ENCODE data around the gene NSDHL. TPM values are rescaled to one million over a fixed set of nuclear protein-coding genes. Genes with fewer than 3 reads are reported as not detected.

The NSDHL gene
- total and polyA plus RNA-seq, 2 experiments from 2014 or later, result 46.2 to 62.9 TPM

GRCh38 chrX:152810403-152810802 lies 20.5 kb upstream of the NSDHL start:
- no peak for TF ChIP-seq CTCF (IDR thresholded peaks at IDR 0.05; ENCODE audit: poor library complexity)
- no peak for TF ChIP-seq EZH2phosphoT487 (IDR thresholded peaks at IDR 0.05; ENCODE audit: low read depth, severe bottlenecking, unreplicated experiment)
- TF ChIP-seq EZH2 (IDR thresholded peaks at IDR 0.05; ENCODE audit: borderline replicate concordance), result no peak
- 62% methylated on average over 4 of the region's 4 CpGs for WGBS (ENCODE audit: low lambda C conversion rate, missing lambda C conversion rate)
- no peaks in the 10 kb centered on the region for H3K79me2 ChIP-seq
- H3K27me3 ChIP-seq, result no peaks in the 10 kb centered on the region
- no peaks in the 10 kb centered on the region for H3K36me3 ChIP-seq (replicated peaks; ENCODE audit: insufficient read depth, low read depth)
- H3K4me1 ChIP-seq (ENCODE audit: insufficient read depth), result peaks cover 6% of the 10 kb centered on the region
- no peak overlapping the region for H2AFZ ChIP-seq
- H3K4me3 ChIP-seq, result no peak overlapping the region
- no peaks in the 10 kb centered on the region for H4K20me1 ChIP-seq (ENCODE audit: insufficient read depth, poor library complexity, severe bottlenecking)
- no peaks in the 10 kb centered on the region for H3K9me3 ChIP-seq (ENCODE audit: low read depth)
- DNase-seq (ENCODE audit: low spot score), result no peak
- no peaks in the 10 kb centered on the region for H3K9me2 ChIP-seq (replicated peaks; ENCODE audit: insufficient read depth)
- H3K27ac ChIP-seq, result no peak overlapping the region
- H3K4me2 ChIP-seq, result no peak overlapping the region

- no peaks in the 10 kb centered on the region for H3K9me2 ChIP-seq (replicated peaks; ENCODE audit: insufficient read depth)
- no peaks in the 10 kb centered on the region for H4K20me1 ChIP-seq (ENCODE audit: insufficient read depth, poor library complexity, severe bottlenecking)
- H3K36me3 ChIP-seq (replicated peaks; ENCODE audit: insufficient read depth, low read depth), result no peaks in the 10 kb centered on the region
- H3K9me3 ChIP-seq (ENCODE audit: low read depth), result no peaks in the 10 kb centered on the region
- no peaks in the 10 kb centered on the region for H3K79me2 ChIP-seq
- no peak overlapping the region for H3K4me3 ChIP-seq
- TF ChIP-seq CTCF (IDR thresholded peaks at IDR 0.05; ENCODE audit: poor library complexity) (no peak), EZH2 (IDR thresholded peaks at IDR 0.05; ENCODE audit: borderline replicate concordance) (no peak), EZH2phosphoT487 (IDR thresholded peaks at IDR 0.05; ENCODE audit: low read depth, severe bottlenecking, unreplicated experiment) (no peak)
- H3K4me1 ChIP-seq (ENCODE audit: insufficient read depth), result peaks cover 6% of the 10 kb centered on the region
- 40% methylated on average over 5 of the region's 5 CpGs for WGBS (ENCODE audit: low lambda C conversion rate, missing lambda C conversion rate)
- no peak for DNase-seq (ENCODE audit: low spot score)
- peak overlapping the region; percentile 52 for H3K4me2 ChIP-seq
- no peak overlapping the region for H3K27ac ChIP-seq
- no peaks in the 10 kb centered on the region for H3K27me3 ChIP-seq
- H2AFZ ChIP-seq, result no peak overlapping the region
These were observed 17.7 kb upstream of the NSDHL start for GRCh38 chrX:152813206-152813605.

- peak overlapping the region; percentile 52 for H3K4me2 ChIP-seq
- no peaks in the 10 kb centered on the region for H3K9me2 ChIP-seq (replicated peaks; ENCODE audit: insufficient read depth)
- WGBS (ENCODE audit: low lambda C conversion rate, missing lambda C conversion rate), result 72% methylated on average over 5 of the region's 5 CpGs
- no peak for DNase-seq (ENCODE audit: low spot score)
- no peak overlapping the region for H3K27ac ChIP-seq
- no peaks in the 10 kb centered on the region for H3K27me3 ChIP-seq
- H3K4me1 ChIP-seq (ENCODE audit: insufficient read depth), result peaks cover 6% of the 10 kb centered on the region
- H4K20me1 ChIP-seq (ENCODE audit: insufficient read depth, poor library complexity, severe bottlenecking), result no peaks in the 10 kb centered on the region
- no peaks in the 10 kb centered on the region for H3K9me3 ChIP-seq (ENCODE audit: low read depth)
- no peak for TF ChIP-seq EZH2 (IDR thresholded peaks at IDR 0.05; ENCODE audit: borderline replicate concordance)
- no peak for TF ChIP-seq EZH2phosphoT487 (IDR thresholded peaks at IDR 0.05; ENCODE audit: low read depth, severe bottlenecking, unreplicated experiment)
- TF ChIP-seq CTCF (IDR thresholded peaks at IDR 0.05; ENCODE audit: poor library complexity), result no peak
- H3K36me3 ChIP-seq (replicated peaks; ENCODE audit: insufficient read depth, low read depth), result no peaks in the 10 kb centered on the region
- no peak overlapping the region for H3K4me3 ChIP-seq
- no peak overlapping the region for H2AFZ ChIP-seq
- no peaks in the 10 kb centered on the region for H3K79me2 ChIP-seq
These were observed 16.8 kb upstream of the NSDHL start for GRCh38 chrX:152814048-152814447.

Measured in hepatocyte (in vitro differentiated cells).